Retina (tissue), 1 donor: ENCODE results near the gene LINC01488.

Experiments used
- DNase-seq: peaks from one replicate; pipeline ENCODE4 v3.0.0-alpha.2; 2016

The LINC01488 gene

DNA sequence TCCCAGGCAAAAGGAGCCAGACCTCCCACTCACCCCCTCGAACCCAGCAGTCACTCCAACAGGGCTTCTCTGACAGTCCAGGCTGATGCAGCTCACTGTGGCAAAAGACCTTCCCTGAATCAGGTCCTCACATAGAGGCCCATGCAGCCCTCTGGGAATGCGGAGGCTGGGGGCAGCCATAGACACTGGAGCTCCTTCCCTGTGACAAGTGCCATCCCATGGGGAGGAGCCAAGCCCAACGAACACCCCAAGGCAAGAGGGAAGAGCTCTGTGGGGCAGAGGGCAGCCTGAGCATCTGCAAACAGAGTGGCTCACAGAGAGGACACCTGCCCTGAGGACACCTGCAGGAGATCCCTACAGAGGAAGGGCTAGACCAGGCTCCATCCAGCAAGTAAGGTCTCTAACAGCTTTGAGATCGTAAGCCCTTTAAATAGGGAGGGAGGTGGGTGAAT lies at the start of gene LINC01488:
Gene LINC01488, plus strand, starts transcription at position 271 of the 452 bp plus-strand sequence.
- DNase-seq = no peak

DNA sequence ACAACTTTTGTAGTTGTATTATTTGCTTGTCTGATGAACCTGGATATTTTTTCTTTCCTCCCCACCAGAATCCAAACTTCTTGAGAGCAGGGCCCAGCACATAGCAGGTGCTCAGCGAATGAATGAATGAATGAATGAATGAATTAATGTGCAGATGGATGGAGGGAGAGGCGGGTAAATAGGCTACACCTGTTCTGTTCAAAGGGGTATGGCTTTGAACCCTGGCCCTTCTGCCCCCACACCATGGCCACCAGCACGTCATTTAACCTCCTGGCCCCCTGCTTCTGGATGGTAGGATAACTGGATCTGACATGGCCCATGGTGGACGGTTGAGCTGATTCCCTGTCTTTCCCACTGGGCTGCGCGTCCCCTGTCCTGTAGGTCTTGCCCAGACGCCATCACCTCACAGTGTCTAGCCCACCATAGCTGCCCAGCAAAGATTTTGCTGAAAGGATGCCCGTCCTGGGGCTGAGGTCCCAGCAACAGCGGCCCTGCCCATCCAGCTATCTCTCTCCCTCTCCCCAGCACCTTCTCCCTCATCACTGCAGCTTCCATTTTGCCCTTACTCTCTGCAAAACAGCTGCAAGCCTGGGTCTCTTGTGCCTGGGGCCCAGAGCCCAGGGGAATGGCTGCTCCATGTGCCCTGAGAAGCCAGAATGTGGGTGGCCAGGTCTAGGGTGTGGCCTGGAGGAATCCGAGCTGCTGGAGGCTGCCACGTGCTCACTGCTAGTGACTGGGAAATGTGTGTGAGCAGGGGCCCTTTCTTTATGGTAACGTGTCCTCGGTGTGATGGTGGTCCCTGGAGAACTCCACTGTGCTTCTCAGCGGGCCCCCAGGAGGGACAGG lies 49.3 kb upstream of the LINC01488 start:
- DNase-seq = no peak

DNA sequence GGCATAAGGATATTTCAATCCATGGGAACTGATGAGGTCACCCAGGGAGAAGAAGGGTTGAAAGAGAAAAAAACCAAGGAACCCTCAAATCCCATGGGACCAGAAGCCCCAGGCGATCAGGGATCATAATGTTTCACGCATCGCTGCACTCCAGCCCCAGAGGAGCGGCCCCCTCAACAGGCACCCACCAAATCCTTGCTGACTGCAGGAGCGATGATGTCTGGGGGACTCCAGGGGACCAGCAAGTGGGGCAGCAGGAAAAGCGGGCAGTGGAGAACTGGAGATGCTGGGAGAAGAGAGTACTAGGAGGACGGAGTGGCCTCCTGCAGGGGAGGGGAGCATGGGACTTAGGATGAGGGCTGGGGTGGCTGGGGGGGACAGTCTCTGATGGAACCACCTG lies 47.7 kb upstream of the LINC01488 start:
- no peak for DNase-seq

DNA sequence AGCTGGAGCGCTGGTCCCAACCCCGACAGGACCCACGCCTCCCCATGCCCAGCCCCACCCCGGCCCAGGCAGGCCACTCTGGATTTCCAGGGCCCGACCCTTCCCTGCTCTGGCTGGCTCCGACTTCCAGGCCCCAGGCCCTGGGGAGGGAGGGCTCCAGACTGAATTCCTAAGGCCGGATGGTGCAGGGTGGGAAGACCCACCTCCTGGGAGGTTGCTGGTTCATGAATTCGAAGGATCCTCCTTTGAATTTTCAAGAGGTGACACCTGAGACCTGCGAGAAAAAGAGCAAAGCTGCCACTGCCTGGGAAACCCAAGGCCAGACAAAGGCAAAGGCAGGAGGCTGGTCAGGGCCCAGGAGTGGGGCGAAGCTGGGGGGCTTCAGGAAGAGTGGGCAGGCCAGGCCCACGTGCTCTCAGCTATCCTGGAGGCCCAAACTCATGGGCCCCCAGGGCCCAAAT lies 47.0 kb upstream of the LINC01488 start:
- DNase-seq = no peak

DNA sequence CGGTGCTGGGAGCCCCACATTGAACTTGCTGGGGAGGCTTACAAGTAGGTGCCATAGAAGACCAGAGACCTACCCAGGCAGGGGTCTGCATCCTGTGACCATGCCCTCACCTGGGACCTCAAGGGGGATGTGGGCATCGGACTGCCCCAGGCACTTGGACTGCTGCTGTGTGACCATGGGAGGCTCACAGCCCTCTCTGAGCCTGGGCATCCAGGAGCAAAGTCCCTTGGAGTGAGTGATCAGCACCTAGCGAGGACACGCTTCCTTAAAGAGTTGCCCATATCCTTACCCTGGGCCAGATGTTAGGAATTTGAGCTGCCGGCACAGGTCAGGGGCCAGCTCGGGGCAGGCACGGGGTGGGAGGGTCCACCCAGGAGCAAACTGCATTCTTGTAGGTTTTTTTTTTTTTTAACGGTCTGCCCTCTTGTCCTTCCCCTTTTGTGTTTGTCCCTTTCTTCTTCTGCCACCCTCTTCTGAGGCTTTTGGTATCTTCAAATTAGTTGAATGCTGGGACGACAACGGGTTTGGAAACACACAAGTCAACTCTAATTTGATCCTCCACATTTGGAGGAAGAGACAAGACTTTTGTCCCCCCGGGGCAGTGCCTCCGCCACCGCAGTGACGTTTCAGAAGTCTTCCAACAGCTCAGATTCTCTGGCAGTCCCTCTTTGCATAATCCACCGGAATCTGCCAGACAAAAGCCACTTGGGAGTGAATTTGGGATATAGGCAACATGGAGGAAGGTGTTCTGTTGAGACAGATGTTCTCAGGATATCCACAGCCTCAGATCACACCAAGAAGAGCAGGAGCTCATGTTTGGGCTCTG lies 46.1 kb upstream of the LINC01488 start:
- no peak for DNase-seq

DNA sequence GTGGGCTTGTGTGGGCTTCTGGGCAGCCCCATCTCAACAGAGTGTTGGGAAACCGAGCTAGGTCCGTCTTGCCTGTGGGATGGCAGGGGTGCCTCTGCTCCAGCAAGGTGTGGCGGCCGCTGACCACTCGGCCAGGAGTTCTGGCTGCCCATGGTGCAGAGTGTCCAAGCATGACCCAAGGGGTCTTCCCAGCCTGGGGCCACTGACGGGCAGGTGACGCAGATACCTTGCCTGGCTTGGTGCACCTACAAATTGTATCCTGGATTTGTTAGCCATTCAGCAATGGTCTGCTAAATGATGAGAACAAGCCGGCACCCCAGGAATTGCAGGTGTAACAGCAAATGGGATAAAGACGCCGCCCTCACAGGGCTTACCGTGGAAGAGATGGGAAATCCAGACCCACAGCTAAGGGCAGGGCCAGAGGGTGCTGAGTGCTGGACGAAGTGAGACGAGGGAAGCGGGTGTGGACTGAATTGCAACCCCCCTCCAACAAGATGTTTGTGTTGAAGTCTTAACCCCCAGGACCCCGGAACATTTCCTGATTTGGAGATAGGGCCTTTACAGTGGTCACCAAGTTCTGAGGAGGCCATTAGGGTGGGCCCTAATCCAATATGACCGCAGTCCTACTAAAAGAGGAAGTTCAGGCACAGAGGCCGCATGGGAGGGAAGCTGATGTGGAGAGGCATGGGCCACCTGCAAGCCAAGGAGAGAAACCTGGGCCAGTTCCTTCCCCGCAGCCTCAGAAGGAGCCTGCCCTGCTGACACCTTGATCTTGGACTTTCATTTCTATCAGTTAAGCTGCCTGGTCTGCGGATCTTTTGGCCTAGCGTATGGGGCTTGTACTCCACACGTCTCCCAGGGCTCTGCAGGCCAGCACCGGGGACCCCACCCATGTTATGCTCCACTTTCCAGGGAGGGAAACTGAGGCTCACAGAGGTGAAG lies 45.2 kb upstream of the LINC01488 start:
- DNase-seq = no peak

DNA sequence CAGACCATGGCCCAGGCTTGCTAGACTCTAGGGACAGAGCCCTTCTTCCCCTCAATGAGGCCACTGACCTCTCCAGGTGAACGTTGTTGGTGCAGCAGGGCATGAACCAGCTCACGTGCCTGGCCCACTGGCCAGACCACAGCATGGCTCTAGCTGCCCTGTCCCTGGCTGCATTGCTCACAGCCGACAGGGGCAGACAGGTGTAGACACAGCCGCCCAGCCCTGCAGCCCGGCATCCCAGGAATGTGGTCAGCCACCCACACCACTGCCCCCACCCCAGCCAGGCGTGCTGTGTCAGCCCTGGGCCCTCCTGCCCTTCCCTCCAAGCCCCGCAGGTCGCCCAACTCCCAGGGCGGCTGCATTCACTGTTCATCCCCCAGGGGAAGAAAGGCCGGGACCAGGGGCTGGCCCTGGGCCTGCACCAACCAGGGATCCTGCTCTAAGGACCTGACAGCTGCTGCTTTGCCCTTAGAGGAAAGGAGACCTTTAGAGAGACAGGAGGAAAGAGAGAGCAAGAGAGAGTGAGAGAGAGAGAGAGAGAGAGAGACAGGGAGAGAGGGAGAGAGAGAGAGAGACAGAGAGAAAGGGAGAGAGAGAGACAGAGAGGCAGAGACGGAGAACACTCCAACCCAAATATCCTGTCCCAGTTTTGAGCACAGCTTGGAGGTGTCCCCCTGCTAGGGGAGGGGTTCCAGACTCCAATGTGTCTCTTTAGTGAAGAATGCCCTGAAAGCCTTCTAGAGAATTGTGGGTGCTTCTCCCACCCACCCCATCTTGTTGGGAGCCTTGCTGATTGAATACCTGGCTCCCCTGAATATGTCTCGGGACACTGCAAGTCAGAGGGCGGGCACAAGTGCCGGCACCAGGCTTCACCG lies 44.2 kb upstream of the LINC01488 start:
- DNase-seq = no peak

DNA sequence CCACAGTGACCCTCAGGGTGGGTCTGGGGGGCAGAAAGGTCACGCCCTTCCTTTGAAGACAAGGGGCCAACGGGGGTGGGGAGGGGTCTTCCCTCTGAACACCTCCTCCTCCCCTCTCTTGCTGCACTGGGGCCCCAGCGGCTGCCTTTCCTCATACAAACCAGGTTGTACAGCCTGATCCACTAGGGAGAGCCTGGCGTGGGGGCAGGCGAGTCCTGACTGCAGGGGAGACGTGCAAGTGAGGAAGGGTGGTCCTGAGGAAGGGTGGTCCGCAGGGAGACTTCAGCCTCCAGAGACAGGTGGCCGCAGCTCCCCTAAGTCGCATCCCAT lies 43.6 kb upstream of the LINC01488 start:
- no peak for DNase-seq

DNA sequence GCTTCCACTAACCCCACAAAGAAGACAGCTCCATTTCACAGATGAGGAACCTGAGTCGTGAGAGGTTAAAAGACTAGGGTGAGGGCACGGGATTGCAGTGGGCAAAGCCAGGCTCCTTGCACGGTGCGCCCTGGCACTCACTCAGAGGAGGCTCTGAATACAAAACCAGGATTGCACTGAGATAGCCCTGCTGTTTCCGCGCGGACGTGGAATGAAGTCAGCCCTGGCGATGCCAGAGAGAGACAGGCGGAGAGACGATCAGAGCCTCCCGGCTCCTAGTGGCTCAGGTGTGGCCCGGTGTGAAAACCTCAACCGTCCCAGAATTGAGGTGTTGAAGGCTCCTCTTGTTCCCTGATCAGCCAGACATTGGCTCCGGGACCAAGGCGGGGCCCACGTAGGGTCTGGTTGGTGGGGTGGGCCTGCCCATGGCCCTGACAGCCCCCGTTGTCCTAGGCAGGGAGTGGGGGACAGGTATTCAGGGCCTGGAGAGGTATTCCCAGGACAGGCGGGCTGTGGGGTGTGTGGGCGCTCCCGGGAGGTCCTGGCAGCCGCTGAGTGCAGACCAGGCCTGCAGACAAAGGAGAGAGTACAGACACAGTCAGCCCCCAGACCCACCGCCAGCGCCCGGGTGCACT lies 43.1 kb upstream of the LINC01488 start:
- no peak for DNase-seq

DNA sequence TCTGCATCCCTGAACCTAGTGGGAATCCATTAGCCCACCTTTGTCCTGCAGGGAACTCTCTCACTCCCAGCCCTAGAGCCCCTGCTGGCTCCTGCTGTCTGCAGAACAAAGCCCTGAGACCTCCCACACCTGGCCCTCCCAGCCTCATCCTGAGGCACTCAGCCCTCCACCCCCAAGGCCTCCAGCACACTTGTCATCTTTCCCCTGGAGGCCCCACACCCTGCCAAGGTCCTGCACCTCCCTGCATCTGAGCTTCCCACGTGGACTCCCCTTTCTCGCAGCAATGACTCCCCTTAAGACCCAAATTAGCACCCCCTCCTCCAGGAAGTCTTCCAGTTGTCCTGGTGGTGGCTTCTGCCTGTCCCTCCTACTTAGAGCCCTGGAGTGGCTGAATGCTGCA lies 42.3 kb upstream of the LINC01488 start:
- no peak for DNase-seq

DNA sequence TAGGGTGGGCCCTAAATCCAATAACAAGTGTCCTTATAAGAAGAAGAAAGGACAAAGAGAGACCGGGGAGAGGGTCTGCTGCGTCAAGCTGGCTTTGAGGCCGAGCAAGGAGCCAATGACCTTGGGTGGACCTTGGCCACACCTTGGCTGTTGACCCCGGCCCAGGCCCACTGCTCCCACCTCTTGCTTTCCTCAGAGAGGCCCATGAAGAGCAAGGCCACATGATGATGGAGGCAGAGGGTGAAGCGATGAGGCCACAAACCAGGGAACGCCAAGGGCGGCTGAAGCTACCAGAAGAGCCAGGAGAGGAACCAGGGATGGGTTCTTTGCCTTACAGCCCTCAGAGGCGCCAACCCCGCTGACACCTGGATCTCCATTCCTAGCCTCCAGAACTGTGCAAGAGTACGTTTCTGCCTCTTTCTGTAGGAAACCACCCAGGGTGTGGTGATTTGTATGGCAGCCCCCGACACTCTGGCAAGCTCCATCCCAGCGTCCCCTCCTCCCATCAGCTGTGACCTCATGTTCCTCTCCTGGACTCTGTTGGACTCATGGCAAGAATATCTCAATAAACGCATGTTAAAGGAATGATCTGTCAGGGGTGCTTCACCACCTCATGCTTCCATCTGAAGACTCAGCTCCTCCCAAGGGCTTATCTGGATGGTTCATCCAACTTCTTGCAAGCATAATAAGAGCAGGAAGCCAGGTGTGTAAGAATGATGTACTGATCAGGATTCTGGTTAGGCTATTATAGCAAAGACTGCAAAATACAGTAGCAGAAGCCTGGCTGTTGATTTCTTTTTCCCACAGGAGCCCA lies 41.6 kb upstream of the LINC01488 start:
- DNase-seq = no peak

DNA sequence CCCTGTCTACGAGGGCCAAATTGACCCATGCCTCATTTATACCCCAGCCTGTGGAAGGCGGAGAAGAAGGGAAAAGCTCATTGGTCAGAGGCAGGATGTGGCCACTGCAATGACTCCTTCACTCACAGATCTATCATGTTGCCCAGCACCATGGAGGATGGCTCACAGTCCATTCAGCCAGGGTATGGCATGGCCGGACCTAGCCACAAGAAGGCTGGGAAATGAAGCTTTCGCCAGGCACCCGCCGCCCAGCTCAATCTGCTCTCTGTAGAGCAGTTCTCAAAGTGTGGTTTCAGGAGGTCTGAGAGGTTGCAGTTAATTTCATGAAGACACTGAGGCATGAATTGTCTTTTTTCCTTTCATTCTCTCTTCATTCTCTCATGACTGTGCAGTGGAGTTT lies 40.6 kb upstream of the LINC01488 start:
- DNase-seq = no peak

DNA sequence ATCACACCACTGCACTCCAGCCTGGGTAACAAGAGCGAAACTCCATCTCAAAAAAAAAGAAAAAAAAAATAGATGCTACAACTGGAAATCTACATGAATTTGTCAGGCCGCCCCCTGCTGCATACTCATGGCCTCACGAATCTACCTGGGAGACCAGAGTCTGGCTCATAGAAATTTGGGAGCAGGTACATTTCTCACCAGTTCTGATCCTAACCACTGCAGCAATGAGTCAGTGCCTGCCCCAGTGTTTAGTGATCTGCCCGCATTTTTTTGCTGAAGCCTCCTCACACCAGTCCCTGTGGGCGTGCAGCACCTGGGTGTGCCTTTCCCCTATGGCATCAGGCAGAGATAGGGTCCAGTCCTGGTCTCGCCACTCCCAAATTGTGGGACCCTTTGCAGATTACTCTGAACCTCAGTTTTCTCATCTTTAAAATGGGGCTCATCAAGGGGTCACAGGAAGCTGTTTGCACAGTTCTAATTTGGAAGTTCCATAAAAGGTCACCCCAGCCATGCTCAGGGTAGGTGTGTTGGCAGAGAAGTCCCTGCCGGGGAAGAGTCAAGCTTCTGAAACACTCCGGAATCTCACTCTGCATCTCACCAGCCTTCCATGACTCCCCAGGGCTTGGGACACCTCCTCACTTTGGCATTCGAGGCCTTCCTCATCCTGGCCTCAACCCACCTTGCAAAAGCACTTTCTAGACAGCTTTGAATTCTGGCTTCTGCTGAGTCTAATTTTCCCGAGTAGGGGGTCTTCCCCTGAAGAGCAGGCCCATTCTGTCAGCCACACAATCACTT lies 39.3 kb upstream of the LINC01488 start:
- no peak for DNase-seq

DNA sequence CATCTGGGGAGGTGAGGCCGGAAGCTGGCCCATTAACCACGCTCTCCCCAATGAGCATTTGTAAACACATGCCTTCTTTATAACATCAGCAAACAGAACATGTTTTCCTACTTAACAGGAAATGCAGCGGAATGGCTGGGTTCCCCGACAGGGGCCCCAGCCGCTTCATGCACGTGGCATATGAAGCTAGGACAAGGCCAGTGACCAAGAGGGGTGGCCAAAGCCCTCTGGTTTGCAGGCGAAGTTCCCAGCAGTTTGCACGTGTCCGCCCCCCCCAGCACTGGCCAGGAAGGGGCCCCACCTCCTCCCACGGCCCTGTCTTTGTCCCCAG lies 38.7 kb upstream of the LINC01488 start:
- no peak for DNase-seq

DNA sequence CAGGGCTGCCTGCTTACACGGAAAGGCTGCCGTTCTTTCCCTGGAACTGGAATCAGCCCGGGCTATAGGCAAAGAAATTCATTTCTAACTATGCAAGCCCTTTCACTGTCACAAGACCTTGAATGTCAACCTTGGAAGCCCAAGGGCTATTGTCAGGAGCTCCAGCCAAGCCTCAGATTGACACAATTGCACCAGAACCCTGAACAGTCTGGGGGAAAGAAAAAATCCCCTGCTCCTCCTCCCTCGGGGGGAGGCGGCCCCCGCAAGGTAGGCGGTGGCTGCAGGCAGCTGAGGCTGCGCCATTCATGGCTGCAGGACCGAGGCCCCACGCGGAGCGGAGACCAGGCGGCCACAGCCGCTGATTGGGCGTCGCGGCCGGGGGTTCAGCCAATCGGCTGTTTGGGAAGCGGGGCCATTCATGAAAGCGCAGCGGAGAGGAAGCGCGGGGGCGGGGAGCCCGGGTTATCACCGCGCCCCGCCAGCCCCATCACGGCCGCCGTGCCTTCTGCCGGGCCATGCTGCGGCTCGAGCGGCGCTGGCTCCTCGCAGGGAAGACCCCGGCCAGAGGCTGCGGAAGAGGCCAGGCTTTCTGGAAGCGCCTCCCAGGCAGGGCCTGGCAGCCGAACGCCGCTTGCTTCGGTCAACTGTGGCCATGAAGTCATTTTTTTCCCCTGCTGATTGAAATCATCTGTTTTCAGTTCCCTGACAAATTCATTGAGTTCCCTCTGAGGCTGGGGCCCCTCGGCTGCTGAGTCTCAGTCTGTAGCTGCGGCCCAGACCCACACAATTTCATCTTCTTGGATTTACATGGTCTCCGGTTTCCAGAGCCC lies 38.1 kb upstream of the LINC01488 start:
- DNase-seq = peak; percentile 96

DNA sequence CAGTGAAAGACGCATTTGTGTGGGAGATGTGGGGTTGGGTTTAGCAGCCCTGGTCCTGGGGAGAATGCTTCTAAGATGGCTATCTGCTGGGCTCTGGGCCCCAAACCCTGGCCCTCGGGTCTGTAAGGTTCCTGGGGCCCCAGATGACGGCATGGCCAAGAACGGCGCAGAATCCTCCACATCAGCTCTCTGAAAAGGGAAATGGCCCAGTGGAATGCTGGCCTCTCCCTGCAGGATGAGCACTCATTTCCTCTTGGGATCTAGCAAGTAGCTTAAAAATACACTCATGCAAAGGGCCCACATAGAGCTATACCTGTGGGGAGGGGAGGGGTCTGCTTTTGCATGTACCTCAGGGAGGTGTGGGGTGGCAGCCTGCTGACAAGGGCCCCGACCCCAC lies 37.5 kb upstream of the LINC01488 start:
- no peak for DNase-seq

DNA sequence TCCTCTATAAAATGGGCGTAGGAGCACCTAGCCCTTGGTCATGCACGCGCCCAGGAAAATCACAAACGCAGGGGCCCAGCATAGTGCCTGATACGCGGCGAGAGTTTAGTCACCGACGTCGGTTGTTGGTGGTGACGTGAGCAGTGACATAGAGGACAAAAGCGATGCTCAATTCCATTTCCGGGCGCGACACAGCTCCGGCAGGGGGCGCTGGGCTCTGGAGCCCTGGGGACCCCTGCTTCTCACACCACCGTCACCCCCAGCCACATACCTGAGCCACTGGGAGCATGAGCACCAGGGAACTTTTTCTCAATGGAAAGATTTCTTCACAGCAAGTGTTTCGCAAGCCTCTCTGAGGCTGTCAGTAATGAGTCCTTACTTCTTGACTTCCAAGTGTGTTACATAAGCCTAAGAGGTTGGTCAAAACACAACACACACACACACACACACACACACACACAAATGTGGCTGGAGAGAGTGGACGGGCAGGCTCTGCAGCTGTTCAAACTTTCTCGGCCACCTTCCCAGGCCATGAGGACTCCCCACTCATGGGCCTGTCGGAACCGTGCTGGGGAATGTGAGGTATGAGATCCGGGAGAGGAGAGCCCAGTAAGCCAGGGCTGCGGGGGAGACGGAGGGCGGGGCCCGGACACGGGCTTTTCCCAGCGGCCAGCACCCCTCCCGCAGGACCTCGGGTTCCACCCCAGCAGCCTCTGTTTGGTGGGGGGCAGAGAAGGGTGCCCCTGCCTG lies 36.9 kb upstream of the LINC01488 start:
- DNase-seq = peak; percentile 66

DNA sequence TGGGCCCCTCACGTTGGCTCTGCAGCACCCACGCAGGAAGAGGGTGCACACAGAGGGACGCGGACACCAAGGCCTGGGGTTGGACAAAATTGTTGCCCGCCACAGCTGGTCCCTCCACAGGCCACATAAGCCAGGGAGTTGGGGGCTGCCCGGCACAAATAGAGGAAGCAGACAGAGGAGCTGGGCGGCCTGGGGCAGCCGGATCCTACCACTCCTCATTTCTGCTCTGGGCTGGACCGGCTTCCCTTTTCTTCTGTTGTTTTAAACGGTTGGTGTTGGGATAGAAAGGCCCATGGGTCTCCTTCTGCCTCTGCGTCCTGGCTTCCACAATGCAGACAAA lies 36.4 kb upstream of the LINC01488 start:
- no peak for DNase-seq
